Type B pancreatic cell (in vitro differentiated cells): ENCODE data around the gene FAM200A. TPM values are rescaled to one million over a fixed set of nuclear protein-coding genes. Genes with fewer than 3 reads are reported as not detected.
"Not testable (repeated sequence)": the region's sequence is repeated elsewhere in the genome, so short reads cannot be mapped to it uniquely, and the experiment has no call there.

Experiments
- DNase-seq: peaks from one replicate; pipeline ENCODE4 v3.0.0; 2021; ENCODE audit warnings: mixed read lengths; ENCODE audit not compliant: unreplicated experiment; ENCODE audit errors: extremely low spot score
- H3K27ac Mint-ChIP-seq: 2 replicates; pipeline ENCODE4 v1.8.0; 2021; ENCODE audit warnings: mild to moderate bottlenecking, mixed read lengths
- H3K27me3 Mint-ChIP-seq: 2 replicates; pipeline ENCODE4 v1.8.0; 2021; ENCODE audit warnings: mixed read lengths
- H3K36me3 Mint-ChIP-seq: 2 replicates; pipeline ENCODE4 v1.8.0; 2021; ENCODE audit warnings: mixed read lengths
- H3K4me1 Mint-ChIP-seq: one replicate; pipeline ENCODE4 v1.8.0; 2021; ENCODE audit warnings: mixed read lengths; ENCODE audit not compliant: unreplicated experiment
- H3K4me3 Mint-ChIP-seq: 2 replicates; pipeline ENCODE4 v1.8.0; 2021; ENCODE audit warnings: mild to moderate bottlenecking, mixed read lengths
- H3K9me3 Mint-ChIP-seq: 2 replicates; pipeline ENCODE4 v1.8.0; 2021; ENCODE audit warnings: mixed read lengths
- total RNA-seq: library from RNA; stranded (reverse); gene quantifications from 2 replicates; pipeline ENCODE4 v1.2.1, GENCODE V29; 2021; ENCODE audit warnings: low replicate concordance
- TF ChIP-seq, protein P1 (sequence below): fragments of 200-600 bp; sonication (generic); conservative IDR thresholded peaks from 2 replicates; pipeline ENCODE4 v1.5.0; 2021; ENCODE audit warnings: antibody characterized with exemption, mild to moderate bottlenecking

FAM200A gene
- total RNA-seq, 1 donor from 2014 or later = 10.8 TPM

DNA sequence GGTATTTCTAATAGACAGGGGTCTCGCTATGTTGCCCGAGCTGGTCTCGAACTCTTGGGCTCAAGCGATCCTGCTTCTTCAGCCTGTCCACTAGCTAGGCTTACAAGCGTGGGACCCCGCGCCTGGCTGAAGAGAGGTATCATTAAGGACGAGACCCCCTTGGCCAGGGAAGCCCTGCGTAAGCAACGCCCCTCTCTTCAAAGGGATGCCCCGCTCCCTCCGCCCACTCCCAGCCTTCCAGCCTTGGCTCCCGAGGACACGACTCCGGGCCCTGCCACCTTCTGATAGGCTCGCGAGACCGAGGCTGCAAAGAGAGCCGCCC is 47.7 kb downstream of the FAM200A start:
- no peaks in the 10 kb centered on the region for H3K27me3 Mint-ChIP-seq
- DNase-seq = no peak
- TF ChIP-seq, protein P1, sequence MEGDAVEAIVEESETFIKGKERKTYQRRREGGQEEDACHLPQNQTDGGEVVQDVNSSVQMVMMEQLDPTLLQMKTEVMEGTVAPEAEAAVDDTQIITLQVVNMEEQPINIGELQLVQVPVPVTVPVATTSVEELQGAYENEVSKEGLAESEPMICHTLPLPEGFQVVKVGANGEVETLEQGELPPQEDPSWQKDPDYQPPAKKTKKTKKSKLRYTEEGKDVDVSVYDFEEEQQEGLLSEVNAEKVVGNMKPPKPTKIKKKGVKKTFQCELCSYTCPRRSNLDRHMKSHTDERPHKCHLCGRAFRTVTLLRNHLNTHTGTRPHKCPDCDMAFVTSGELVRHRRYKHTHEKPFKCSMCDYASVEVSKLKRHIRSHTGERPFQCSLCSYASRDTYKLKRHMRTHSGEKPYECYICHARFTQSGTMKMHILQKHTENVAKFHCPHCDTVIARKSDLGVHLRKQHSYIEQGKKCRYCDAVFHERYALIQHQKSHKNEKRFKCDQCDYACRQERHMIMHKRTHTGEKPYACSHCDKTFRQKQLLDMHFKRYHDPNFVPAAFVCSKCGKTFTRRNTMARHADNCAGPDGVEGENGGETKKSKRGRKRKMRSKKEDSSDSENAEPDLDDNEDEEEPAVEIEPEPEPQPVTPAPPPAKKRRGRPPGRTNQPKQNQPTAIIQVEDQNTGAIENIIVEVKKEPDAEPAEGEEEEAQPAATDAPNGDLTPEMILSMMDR = no peak
- no peaks in the 10 kb centered on the region for H3K9me3 Mint-ChIP-seq
- H3K27ac Mint-ChIP-seq = peak overlapping the region; percentile 96
- H3K36me3 Mint-ChIP-seq = peaks cover 5% of the 10 kb centered on the region
- peak overlapping the region; percentile 97 for H3K4me3 Mint-ChIP-seq
- peaks cover 18% of the 10 kb centered on the region for H3K4me1 Mint-ChIP-seq

DNA sequence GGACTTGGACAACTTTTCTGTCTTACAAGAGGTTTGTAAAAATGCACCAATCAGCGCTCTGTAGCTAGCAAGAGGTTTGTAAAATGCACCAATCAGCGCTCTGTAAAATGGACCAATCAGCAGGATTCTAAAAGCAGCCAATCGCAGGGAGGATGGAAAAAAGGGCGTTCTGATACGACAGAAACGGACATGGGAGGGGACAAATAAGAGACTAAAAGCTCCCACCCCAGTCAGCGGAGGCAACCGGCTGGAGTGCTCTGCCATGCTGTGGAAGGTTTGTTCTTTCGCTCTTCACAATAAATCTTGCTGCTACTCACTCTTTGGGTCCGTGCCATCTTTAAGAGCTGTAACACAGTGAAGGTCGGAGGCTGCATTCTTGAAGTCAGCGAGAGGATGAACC is 50.7 kb downstream of the FAM200A start:
- not testable (repeated sequence) for H3K9me3 Mint-ChIP-seq, DNase-seq, H3K27me3 Mint-ChIP-seq
- Mint-ChIP-seq H3K4me1 (peaks cover 23% of the 10 kb centered on the region), H3K36me3 (peaks cover 13% of the 10 kb centered on the region), H3K27ac (peak overlapping the region; percentile 99), H3K4me3 (peak overlapping the region; percentile 100)

DNA sequence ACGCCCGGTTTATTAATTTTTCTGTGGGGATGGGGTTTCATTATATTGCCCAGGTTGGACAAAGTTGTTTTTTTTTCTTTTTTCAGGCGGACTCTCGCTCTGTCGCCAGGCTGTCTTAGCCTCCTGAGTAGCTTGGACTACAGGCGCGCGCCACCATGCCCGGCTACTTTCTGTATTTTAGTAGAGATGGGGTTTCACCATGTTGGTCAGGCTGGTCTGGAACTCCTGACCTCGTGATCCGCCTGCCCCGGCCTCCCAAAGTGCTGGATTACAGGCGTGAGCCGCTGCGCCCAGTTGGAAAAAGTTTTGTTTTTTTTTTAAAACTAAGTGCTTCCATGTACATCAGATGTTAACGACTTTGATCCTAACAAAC is 51.3 kb downstream of the FAM200A start:
- Mint-ChIP-seq H3K9me3 (no peaks in the 10 kb centered on the region), H3K36me3 (peaks cover 16% of the 10 kb centered on the region), H3K27me3 (no peaks in the 10 kb centered on the region), H3K4me3 (peak overlapping the region; percentile 100), H3K4me1 (peaks cover 17% of the 10 kb centered on the region), H3K27ac (peak overlapping the region; percentile 99)
- DNase-seq = no peak
- TF ChIP-seq, protein P1 = no peak

GRCh38 chr7:99499721-99500636 is 51.9 kb downstream of the FAM200A start, which contains the start of gene ZNF394:
Gene ZNF394, minus strand, starts transcription at chr7:99500281. Its CDS starts 188 bp downstream, at chr7:99500093.
- no peaks in the 10 kb centered on the region for H3K9me3 Mint-ChIP-seq
- H3K27me3 Mint-ChIP-seq = no peaks in the 10 kb centered on the region
- peak within 1 kb of the TSS; percentile 99 for H3K27ac Mint-ChIP-seq
- TF ChIP-seq, protein P1 = no peak
- peak within 1 kb of the TSS; percentile 100 for H3K4me3 Mint-ChIP-seq
- DNase-seq = peak; percentile 87
- peaks cover 16% of the 10 kb centered on the region for H3K4me1 Mint-ChIP-seq
- peaks cover 16% of the 10 kb centered on the region for H3K36me3 Mint-ChIP-seq

DNA sequence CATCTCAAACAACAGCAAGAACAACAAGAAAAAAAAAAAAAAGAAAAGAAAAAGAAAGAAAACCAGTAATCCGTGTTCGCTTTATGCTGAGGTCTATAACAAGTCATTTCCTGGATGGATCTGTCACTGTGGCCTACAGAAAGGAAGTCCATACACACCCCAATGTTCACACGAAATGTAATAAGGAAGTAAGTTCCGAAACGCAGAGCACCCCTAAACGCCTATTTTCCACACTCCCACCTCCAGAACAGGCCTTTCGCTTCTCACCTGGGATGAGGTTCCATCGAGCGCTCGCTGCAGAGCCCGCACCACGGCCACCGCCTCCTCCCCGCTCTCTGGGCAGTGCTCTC is 52.6 kb downstream of the FAM200A start:
- TF ChIP-seq, protein P1 = no peak
- peaks cover 16% of the 10 kb centered on the region for H3K4me1 Mint-ChIP-seq
- peak overlapping the region; percentile 99 for H3K27ac Mint-ChIP-seq
- H3K9me3 Mint-ChIP-seq = no peaks in the 10 kb centered on the region
- no peak for DNase-seq
- peak overlapping the region; percentile 100 for H3K4me3 Mint-ChIP-seq
- no peaks in the 10 kb centered on the region for H3K27me3 Mint-ChIP-seq
- peaks cover 18% of the 10 kb centered on the region for H3K36me3 Mint-ChIP-seq

DNA sequence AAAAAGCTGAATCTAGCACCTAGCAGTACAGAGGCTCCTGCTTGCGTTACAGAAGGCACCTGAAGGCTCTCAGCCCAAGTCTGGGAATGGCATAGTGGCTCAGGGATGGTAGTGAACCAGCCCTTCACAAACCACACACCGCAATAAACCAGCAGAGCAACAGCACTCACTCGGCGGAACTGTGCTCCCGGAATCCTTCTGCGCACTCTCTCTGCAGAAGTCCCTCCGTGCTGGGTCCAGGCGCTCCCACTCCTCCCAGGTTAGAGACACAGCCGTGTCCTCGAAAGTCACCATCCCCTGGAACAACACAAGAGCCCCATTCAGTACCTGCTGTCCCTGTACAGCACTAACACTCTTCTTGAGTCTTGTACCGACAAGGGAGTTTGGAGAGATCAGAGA is 53.4 kb downstream of the FAM200A start:
- DNase-seq = no peak
- peak overlapping the region; percentile 100 for H3K4me3 Mint-ChIP-seq
- H3K36me3 Mint-ChIP-seq = peaks cover 26% of the 10 kb centered on the region
- H3K9me3 Mint-ChIP-seq = peaks cover 8% of the 10 kb centered on the region
- no peaks in the 10 kb centered on the region for H3K27me3 Mint-ChIP-seq
- H3K4me1 Mint-ChIP-seq = peaks cover 16% of the 10 kb centered on the region
- TF ChIP-seq, protein P1 = no peak
- H3K27ac Mint-ChIP-seq = peak overlapping the region; percentile 99
